GM12878 (cell line): ENCODE data around the gene ZNF225. TPM values are rescaled to one million over a fixed set of nuclear protein-coding genes. Genes with fewer than 3 reads are reported as not detected.
A peak's percentile ranks its signal among the peaks of the same experiment; 100 is the strongest.

Experiments
- BRCA1 ChIP-seq: IDR thresholded peaks from 2 replicates; pipeline ENCODE4 v1.6.1; 2011; ENCODE audit warnings: low read depth, low read length, improper control_type of control experiment
- CBX3 ChIP-seq: fragments of 200-600 bp; sonication (generic); IDR thresholded peaks from 2 replicates; pipeline ENCODE4 v1.6.1; 2016; ENCODE audit warnings: low read depth, borderline replicate concordance
- DPF2 ChIP-seq: fragments of 450-650 bp; IDR thresholded peaks from 2 replicates; pipeline ENCODE4 v1.6.1; 2017; ENCODE audit warnings: mild to moderate bottlenecking
- E2F8 ChIP-seq: fragments of 450-650 bp; IDR thresholded peaks from 2 replicates; pipeline ENCODE4 v1.6.1; 2018; ENCODE audit warnings: mild to moderate bottlenecking, low read depth, moderate library complexity; ENCODE audit not compliant: partially characterized antibody
- EGR1 ChIP-seq, 2 experiments: IDR thresholded peaks; 1 replicate in 1 of 2; 2 replicates in 1 of 2; pipeline ENCODE4 v1.6.1; 2011 to 2012; ENCODE audit warnings: low read depth in 2 of 2, low read length in 2 of 2, borderline replicate concordance in 1 of 2, mild to moderate bottlenecking in 1 of 2, moderate library complexity in 1 of 2
- ESRRA ChIP-seq: IDR thresholded peaks from 2 replicates; pipeline ENCODE4 v1.6.1; 2012; ENCODE audit warnings: mild to moderate bottlenecking, low read length, improper control_type of control experiment
- FOXK2 ChIP-seq: fragments of 450-650 bp; IDR thresholded peaks from 2 replicates; pipeline ENCODE4 v1.6.1; 2017; ENCODE audit warnings: mild to moderate bottlenecking, moderate library complexity
- IKZF2 ChIP-seq, 2 experiments: fragments of 450-650 bp; IDR thresholded peaks; 2 replicates each; pipeline ENCODE4 v1.6.1; 2017; ENCODE audit warnings: mild to moderate bottlenecking in 2 of 2, moderate library complexity in 2 of 2
- JUND ChIP-seq: IDR thresholded peaks from 2 replicates; pipeline ENCODE4 v1.6.1; 2012; ENCODE audit warnings: low read depth, mild to moderate bottlenecking, low read length, improper control_type of control experiment, moderate library complexity
- MYC ChIP-seq: IDR thresholded peaks from 2 replicates; pipeline ENCODE4 v1.6.1; 2011; ENCODE audit warnings: mild to moderate bottlenecking, low read length, moderate library complexity, inconsistent platforms; ENCODE audit not compliant: insufficient read depth, insufficient replicate concordance, insufficient read length, severe bottlenecking
- NBN ChIP-seq: fragments of 450-650 bp; IDR thresholded peaks from 2 replicates; pipeline ENCODE4 v1.6.1; 2016
- PAX5 ChIP-seq: IDR thresholded peaks from 2 replicates; pipeline ENCODE4 v1.6.1; 2011; ENCODE audit warnings: low read depth, low read length, borderline replicate concordance
- PML ChIP-seq: IDR thresholded peaks from 2 replicates; pipeline ENCODE4 v1.6.1; 2012; ENCODE audit warnings: low read length, inconsistent platforms
- POLR2A ChIP-seq: IDR thresholded peaks from 2 replicates; pipeline ENCODE4 v1.6.1; 2011; ENCODE audit warnings: low read depth, mild to moderate bottlenecking, low read length
- RAD51 ChIP-seq: fragments of 450-650 bp; IDR thresholded peaks from 2 replicates; pipeline ENCODE4 v1.6.1; 2016; ENCODE audit warnings: moderate library complexity, mild to moderate bottlenecking, inconsistent platforms
- RFX5 ChIP-seq: IDR thresholded peaks from 2 replicates; pipeline ENCODE4 v1.6.1; 2011; ENCODE audit warnings: low read depth, low read length, improper control_type of control experiment
- SREBF2 ChIP-seq: IDR thresholded peaks from 2 replicates; pipeline ENCODE4 v1.6.1; 2012; ENCODE audit warnings: mild to moderate bottlenecking, low read length
- STAT3 ChIP-seq: IDR thresholded peaks from 2 replicates; pipeline ENCODE4 v1.6.1; 2011; ENCODE audit warnings: low read depth, low read length, improper control_type of control experiment
- USF2 ChIP-seq: IDR thresholded peaks from 2 replicates; pipeline ENCODE4 v1.6.1; 2011; ENCODE audit warnings: low read depth, low read length, improper control_type of control experiment, borderline replicate concordance
- ZNF207 ChIP-seq: fragments of 450-650 bp; IDR thresholded peaks from 2 replicates; pipeline ENCODE4 v1.6.1; 2014; ENCODE audit warnings: antibody characterized with exemption, mild to moderate bottlenecking, borderline replicate concordance
- ZNF24 ChIP-seq: fragments of 450-650 bp; IDR thresholded peaks from 2 replicates; pipeline ENCODE4 v1.6.1; 2017; ENCODE audit warnings: antibody characterized with exemption, mild to moderate bottlenecking
- ZNF274 ChIP-seq: IDR thresholded peaks from one replicate; pipeline ENCODE4 v1.8.0; 2011; ENCODE audit not compliant: insufficient read length, insufficient read depth
- ZNF384 ChIP-seq: IDR thresholded peaks from 2 replicates; pipeline ENCODE4 v1.6.1; 2012; ENCODE audit warnings: low read depth, mild to moderate bottlenecking, low read length, improper control_type of control experiment, borderline replicate concordance
- polyA plus RNA-seq, 11 experiments: library from polyadenylated mRNA; depleted of rRNA in 4 of 11; unstranded in 6 of 11; stranded (reverse) in 5 of 11; fragments of >200 nt; fragmentation: Nextera tagmentation in 4 of 11; fragmentation: Illumina TruSeq in 1 of 11; extraction: Ambion mirVana in 4 of 11; extraction: Trizol in 1 of 11; gene quantifications; 1 replicate in 1 of 11; 2 replicates in 10 of 11; pipeline versions ENCODE4 v1.2.1 to v1.2.3, GENCODE V29; 2011 to 2016; ENCODE audit warnings: inconsistent platforms in 2 of 11, missing spikeins in 2 of 11, low read depth in 1 of 11
- total RNA-seq, 4 experiments: library from RNA; depleted of rRNA in 3 of 4; stranded (reverse); fragments of >200 nt in 3 of 4; fragmentation: Illumina TruSeq in 1 of 4; extraction: Trizol in 1 of 4; gene quantifications; 2 replicates each; pipeline versions ENCODE4 v1.2.1 to v1.2.3, GENCODE V29; 2013 to 2021
- TF ChIP-seq, protein P1 (sequence below): fragments of 450-650 bp; IDR thresholded peaks from 2 replicates; pipeline ENCODE4 v1.6.1; 2014; ENCODE audit warnings: mild to moderate bottlenecking
- TF ChIP-seq, protein P2 (sequence below): fragments of 450-650 bp; formaldehyde crosslinking; IDR thresholded peaks from 2 replicates; pipeline ENCODE4 v1.4.0; 2022; ENCODE audit warnings: mild to moderate bottlenecking, moderate library complexity

ZNF225 gene
- total and polyA plus RNA-seq, 10 of the 15 experiments (the other 5 are each of a cell fraction or from before 2014, with no cell fraction given): 1.3 to 4.4 (median 2.6) TPM

DNA sequence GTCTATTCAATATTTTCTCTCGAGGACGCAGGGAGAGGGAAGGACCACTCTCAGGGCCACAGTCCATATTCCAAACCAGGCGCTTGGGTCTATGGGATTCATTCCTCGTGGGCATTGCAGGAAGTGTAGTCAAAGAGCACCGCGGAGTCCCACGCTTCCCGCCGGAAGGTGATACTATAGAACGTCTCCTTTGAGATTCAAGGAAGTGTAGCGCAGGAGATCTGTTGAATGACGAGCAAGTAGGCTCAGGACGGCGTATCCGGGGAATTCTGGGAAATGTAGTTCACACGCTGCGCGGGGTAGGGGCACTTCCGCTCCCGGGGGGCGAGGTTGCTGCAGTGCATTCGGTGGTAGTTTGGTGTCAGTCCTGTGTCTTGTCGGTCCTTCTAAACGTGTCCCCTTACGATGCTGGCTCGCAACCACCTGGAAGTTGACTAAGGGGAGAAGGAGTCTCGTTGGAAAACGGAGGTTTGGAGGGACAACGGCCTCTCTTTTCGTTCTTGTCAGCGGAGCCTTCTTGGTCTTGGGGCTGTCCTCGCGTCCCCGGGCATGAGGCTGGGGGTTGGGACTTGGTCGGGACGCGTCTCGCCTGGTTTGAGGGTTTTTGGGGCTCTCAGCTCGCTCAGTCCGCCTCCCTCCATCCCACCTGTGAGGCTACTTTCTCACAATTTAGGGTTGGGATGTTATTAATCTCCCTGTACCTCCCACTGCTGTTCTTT, 41.2 kb upstream of the ZNF225 start, which contains the start of gene ZNF284 (continued):
- TF ChIP-seq MYC: no peak
- TF ChIP-seq, protein P1, sequence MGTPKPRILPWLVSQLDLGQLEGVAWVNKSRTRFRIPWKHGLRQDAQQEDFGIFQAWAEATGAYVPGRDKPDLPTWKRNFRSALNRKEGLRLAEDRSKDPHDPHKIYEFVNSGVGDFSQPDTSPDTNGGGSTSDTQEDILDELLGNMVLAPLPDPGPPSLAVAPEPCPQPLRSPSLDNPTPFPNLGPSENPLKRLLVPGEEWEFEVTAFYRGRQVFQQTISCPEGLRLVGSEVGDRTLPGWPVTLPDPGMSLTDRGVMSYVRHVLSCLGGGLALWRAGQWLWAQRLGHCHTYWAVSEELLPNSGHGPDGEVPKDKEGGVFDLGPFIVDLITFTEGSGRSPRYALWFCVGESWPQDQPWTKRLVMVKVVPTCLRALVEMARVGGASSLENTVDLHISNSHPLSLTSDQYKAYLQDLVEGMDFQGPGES: no peak
- TF ChIP-seq RAD51: no peak
- TF ChIP-seq ESRRA: no peak
- TF ChIP-seq IKZF2 (IDR thresholded peaks at IDR 0.05): peak; percentile 60 to 71; a peak in 2 of 4 replicates
- peak; percentile 69; the same call in 1 of the 2 replicates for TF ChIP-seq NBN
- no peak for TF ChIP-seq CBX3
- no peak for TF ChIP-seq USF2
- TF ChIP-seq POLR2A: peak; percentile 45; the same call in 1 of the 2 replicates
- TF ChIP-seq STAT3: no peak
- TF ChIP-seq BRCA1: no peak
- TF ChIP-seq JUND: no peak
- no peak for TF ChIP-seq SREBF2
- no peak for TF ChIP-seq ZNF24
- no peak for TF ChIP-seq PML
- TF ChIP-seq ZNF207: no peak
- peak; percentile 47; the same call in 1 of the 2 replicates for TF ChIP-seq PAX5
- no peak for TF ChIP-seq FOXK2
- TF ChIP-seq EGR1 (IDR thresholded peaks at IDR 0.05; ENCODE audit: borderline replicate concordance in 1 of 2, low read depth in 2 of 2, low read length in 2 of 2): no peak
- TF ChIP-seq DPF2: no peak
- no peak for TF ChIP-seq ZNF274
- TF ChIP-seq RFX5: no peak
- no peak for TF ChIP-seq ZNF384
- TF ChIP-seq, protein P2, sequence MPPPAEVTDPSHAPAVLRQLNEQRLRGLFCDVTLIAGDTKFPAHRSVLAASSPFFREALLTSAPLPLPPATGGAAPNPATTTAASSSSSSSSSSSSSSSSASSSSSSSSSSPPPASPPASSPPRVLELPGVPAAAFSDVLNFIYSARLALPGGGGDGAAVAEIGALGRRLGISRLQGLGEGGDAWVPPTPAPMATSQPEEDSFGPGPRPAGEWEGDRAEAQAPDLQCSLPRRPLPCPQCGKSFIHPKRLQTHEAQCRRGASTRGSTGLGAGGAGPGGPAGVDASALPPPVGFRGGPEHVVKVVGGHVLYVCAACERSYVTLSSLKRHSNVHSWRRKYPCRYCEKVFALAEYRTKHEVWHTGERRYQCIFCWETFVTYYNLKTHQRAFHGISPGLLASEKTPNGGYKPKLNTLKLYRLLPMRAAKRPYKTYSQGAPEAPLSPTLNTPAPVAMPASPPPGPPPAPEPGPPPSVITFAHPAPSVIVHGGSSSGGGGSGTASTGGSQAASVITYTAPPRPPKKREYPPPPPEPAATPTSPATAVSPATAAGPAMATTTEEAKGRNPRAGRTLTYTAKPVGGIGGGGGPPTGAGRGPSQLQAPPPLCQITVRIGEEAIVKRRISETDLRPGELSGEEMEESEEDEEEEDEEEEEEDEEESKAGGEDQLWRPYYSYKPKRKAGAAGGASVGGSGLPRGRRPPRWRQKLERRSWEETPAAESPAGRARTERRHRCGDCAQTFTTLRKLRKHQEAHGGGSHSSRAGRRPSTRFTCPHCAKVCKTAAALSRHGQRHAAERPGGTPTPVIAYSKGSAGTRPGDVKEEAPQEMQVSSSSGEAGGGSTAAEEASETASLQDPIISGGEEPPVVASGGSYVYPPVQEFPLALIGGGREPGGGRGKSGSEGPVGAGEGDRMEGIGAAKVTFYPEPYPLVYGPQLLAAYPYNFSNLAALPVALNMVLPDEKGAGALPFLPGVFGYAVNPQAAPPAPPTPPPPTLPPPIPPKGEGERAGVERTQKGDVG (CRISPR knock-in tag): no peak
- TF ChIP-seq E2F8: no peak
